ENCODE data around the gene WRNIP1. TPM values are rescaled to one million over a fixed set of nuclear protein-coding genes. Genes with fewer than 3 reads are reported as not detected.

The WRNIP1 gene
- total RNA-seq, 1 donor from 2014 or later, result 40.4 TPM

GRCh38 chr6:2766767-2767656 is 1.8 kb downstream of the WRNIP1 start:
- Mint-ChIP-seq H3K4me3 (ENCODE audit: low read depth) (peak overlapping the region; percentile 89), H3K27ac (peak overlapping the region; percentile 93), H3K9me3 (ENCODE audit: low read depth) (no peaks in the 10 kb centered on the region), H3K27me3 (no peaks in the 10 kb centered on the region), H3K4me1 (ENCODE audit: low read depth) (peaks cover 30% of the 10 kb centered on the region), H3K36me3 (ENCODE audit: insufficient read depth) (peaks cover 6% of the 10 kb centered on the region)
- no peak for DNase-seq (ENCODE audit: low spot score, unreplicated experiment)
- TF ChIP-seq CTCF (IDR thresholded peaks at IDR 0.05; ENCODE audit: unreplicated experiment), result no peak

- no peak for TF ChIP-seq CTCF (IDR thresholded peaks at IDR 0.05; ENCODE audit: unreplicated experiment)
- Mint-ChIP-seq H3K4me3 (ENCODE audit: low read depth) (peak overlapping the region; percentile 68), H3K36me3 (ENCODE audit: insufficient read depth) (peaks cover 6% of the 10 kb centered on the region), H3K27ac (no peak overlapping the region), H3K9me3 (ENCODE audit: low read depth) (no peaks in the 10 kb centered on the region), H3K27me3 (no peaks in the 10 kb centered on the region), H3K4me1 (ENCODE audit: low read depth) (peaks cover 36% of the 10 kb centered on the region)
- no peak for DNase-seq (ENCODE audit: low spot score, unreplicated experiment)
Observed at GRCh38 chr6:2767657-2768524, 2.7 kb downstream of the WRNIP1 start.

- peak overlapping the region; percentile 51 for H3K4me3 Mint-ChIP-seq (ENCODE audit: low read depth)
- H3K27me3 Mint-ChIP-seq, result no peaks in the 10 kb centered on the region
- no peak for TF ChIP-seq CTCF (IDR thresholded peaks at IDR 0.05; ENCODE audit: unreplicated experiment)
- H3K36me3 Mint-ChIP-seq (ENCODE audit: insufficient read depth), result peaks cover 6% of the 10 kb centered on the region
- H3K9me3 Mint-ChIP-seq (ENCODE audit: low read depth), result no peaks in the 10 kb centered on the region
- DNase-seq (ENCODE audit: low spot score, unreplicated experiment), result no peak
- peaks cover 36% of the 10 kb centered on the region for H3K4me1 Mint-ChIP-seq (ENCODE audit: low read depth)
- no peak overlapping the region for H3K27ac Mint-ChIP-seq
Observed at GRCh38 chr6:2768696-2769095, 3.5 kb downstream of the WRNIP1 start.

- H3K36me3 Mint-ChIP-seq (ENCODE audit: insufficient read depth), result peaks cover 7% of the 10 kb centered on the region
- H3K4me3 Mint-ChIP-seq (ENCODE audit: low read depth), result no peak overlapping the region
- no peak for DNase-seq (ENCODE audit: low spot score, unreplicated experiment)
- H3K27me3 Mint-ChIP-seq, result no peaks in the 10 kb centered on the region
- H3K4me1 Mint-ChIP-seq (ENCODE audit: low read depth), result peaks cover 36% of the 10 kb centered on the region
- TF ChIP-seq CTCF (IDR thresholded peaks at IDR 0.05; ENCODE audit: unreplicated experiment), result no peak
- peak overlapping the region; percentile 12 for H3K27ac Mint-ChIP-seq
- H3K9me3 Mint-ChIP-seq (ENCODE audit: low read depth), result no peaks in the 10 kb centered on the region
Observed at GRCh38 chr6:2770171-2770570, 5.0 kb downstream of the WRNIP1 start.

GRCh38 chr6:2771079-2771478 is 5.9 kb downstream of the WRNIP1 start:
- H3K27me3 Mint-ChIP-seq, result no peaks in the 10 kb centered on the region
- peaks cover 36% of the 10 kb centered on the region for H3K4me1 Mint-ChIP-seq (ENCODE audit: low read depth)
- H3K27ac Mint-ChIP-seq, result no peak overlapping the region
- DNase-seq (ENCODE audit: low spot score, unreplicated experiment), result no peak
- no peak overlapping the region for H3K4me3 Mint-ChIP-seq (ENCODE audit: low read depth)
- H3K36me3 Mint-ChIP-seq (ENCODE audit: insufficient read depth), result peaks cover 7% of the 10 kb centered on the region
- TF ChIP-seq CTCF (IDR thresholded peaks at IDR 0.05; ENCODE audit: unreplicated experiment), result no peak
- no peaks in the 10 kb centered on the region for H3K9me3 Mint-ChIP-seq (ENCODE audit: low read depth)
